Ovary (tissue), 9 donors: ENCODE results near the gene SPDEF. TPM values are rescaled to one million over a fixed set of nuclear protein-coding genes. Genes with fewer than 3 reads are reported as not detected.

ENCODE experiments used
- DNase-seq, 5 donors: peaks; one replicate each; pipeline ENCODE4 v3.0.0-alpha.2; 2019 to 2020
- H3K27ac ChIP-seq, 2 donors: fragments of 200-600 bp; one replicate each; pipeline versions ENCODE4 v1.5.1 to v1.8.0; 2019 to 2022
- H3K27me3 ChIP-seq: fragments of 200-600 bp; one replicate; pipeline ENCODE4 v1.8.0; 2022
- H3K36me3 ChIP-seq: fragments of 200-600 bp; sonication (generic); one replicate; pipeline ENCODE4 v1.5.1; 2019
- H3K4me1 ChIP-seq: one replicate; pipeline ENCODE4 v1.8.1; 2013; ENCODE audit warnings: mild to moderate bottlenecking, moderate library complexity; ENCODE audit not compliant: insufficient read depth
- H3K4me3 ChIP-seq: fragments of 200-600 bp; sonication (generic); one replicate; pipeline ENCODE4 v1.5.1; 2017
- H3K9me3 ChIP-seq, 2 donors: fragments of 200-600 bp in 1 of 2; sonication (generic) in 1 of 2; one replicate each; pipeline versions ENCODE4 v1.5.1 to v1.8.1; 2013 to 2019; ENCODE audit warnings: mild to moderate bottlenecking in 1 of 2, moderate library complexity in 1 of 2
- CTCF ChIP-seq, 3 donors: fragments of 450-650 bp in 2 of 3; fragments of 200-600 bp in 1 of 3; IDR thresholded peaks; one replicate each; pipeline versions ENCODE4 v1.5.1 to v1.8.0; 2016 to 2022; ENCODE audit warnings: antibody characterized with exemption in 3 of 3, mild to moderate bottlenecking in 1 of 3
- EP300 ChIP-seq: sonication (generic); formaldehyde crosslinking; IDR thresholded peaks from one replicate; pipeline ENCODE4 v1.6.1; 2017; ENCODE audit warnings: antibody characterized with exemption
- POLR2A ChIP-seq: fragments of 450-650 bp; IDR thresholded peaks from one replicate; pipeline ENCODE4 v1.6.1; 2017; ENCODE audit warnings: antibody characterized with exemption, mild to moderate bottlenecking, moderate library complexity
- WGBS, 3 donors: extraction: QIAGEN DNeasy Blood & Tissue Kit in 1 of 3; methylation state at CpG; one replicate each; pipeline versions ENCODE4 v1.1.5 to v1.1.7; 2013 to 2017; 5-methylcytosine and 5-hydroxymethylcytosine counted together
- intact Hi-C, 4 donors: fragments of 100-400 bp; cut with DNase I; formaldehyde crosslinking; loops; one replicate each; pipeline versions ENCODE4 v1.11.0 to v1.15.1; 2022 to 2023
- polyA plus RNA-seq, 2 donors: library from polyadenylated mRNA; stranded (reverse); fragments of 200-250 nt in 1 of 2; fragments of 350-450 nt in 1 of 2; fragmentation: Illumina TruSeq in 1 of 2; extraction: RNeasy Lipid Tissue Mini Kit (QIAGEN cat#74804) in 1 of 2; gene quantifications; one replicate each; pipeline ENCODE4 v1.2.3, GENCODE V29; 2013 to 2014
- total RNA-seq, 7 donors: library from RNA; depleted of rRNA in 2 of 7; stranded (reverse); fragments of >200 nt in 2 of 7; fragmentation: NEBNext Ultra II Directional in 3 of 7; extraction: Animal tissue kit (Norgen Biotek cat#: 25700) in 3 of 7; gene quantifications; one replicate each; pipeline versions ENCODE4 v1.1.0 to v1.2.4, GENCODE V29; 2016 to 2023
- donor health status: DM: no; HTN: no; CAD: no; lungs with moderate emphysema.
- donor health status: DM: no; HTN: no; CAD: no.
- donor health status: Bipolar disorder and iron deficiency.
- donor health status: DM: yes; HTN: yes; CAD: no.
- donor health status: DM: no; HTN: no; CAD: no.
- donor health status: DM: yes; HTN: yes; CAD: no.

SPDEF gene
- total and polyA plus RNA-seq, 9 donors = 0.11 to 1.6 (median 0.56) TPM; not detected in 3

DNA sequence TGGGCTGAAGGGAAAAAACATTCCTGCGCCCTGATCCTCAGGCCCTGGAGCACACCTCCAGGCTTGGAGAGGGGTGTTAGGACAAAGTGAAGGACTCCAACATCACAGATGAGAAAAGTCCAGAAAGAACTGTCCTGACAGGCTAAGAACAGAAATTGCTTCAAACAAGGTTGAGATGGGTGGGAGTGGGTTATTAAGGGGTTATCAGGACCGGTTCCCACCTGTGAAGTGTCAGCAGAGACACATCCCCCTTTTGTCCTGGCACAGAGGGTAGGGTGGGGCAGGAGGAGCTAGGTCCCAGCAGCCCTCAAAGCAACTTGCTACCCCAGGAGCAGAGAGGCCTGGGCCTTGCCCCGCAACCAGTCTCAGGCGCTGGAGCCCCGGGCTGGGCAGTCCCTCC, 3.5 kb downstream of the SPDEF start:
- TF ChIP-seq EP300 (no peak), CTCF (IDR thresholded peaks at IDR 0.05) (no peak), POLR2A (no peak)
- Histone ChIP-seq H3K27me3 (no peaks in the 10 kb centered on the region), H3K4me1 (no peaks in the 10 kb centered on the region), H3K9me3 (no peaks in the 10 kb centered on the region), H3K36me3 (no peaks in the 10 kb centered on the region), H3K27ac (no peak overlapping the region), H3K4me3 (no peak overlapping the region)
- intact Hi-C loops = no loop called here
- DNase-seq = no peak
- WGBS, 3 donors = 79 to 88% (median 87%) methylated on average over 5 of the region's 5 CpGs

- 91 to 93% (median 92%) methylated on average over 8 of the region's 8 CpGs for WGBS, 3 donors
- H3K27ac ChIP-seq = no peak overlapping the region
- no peaks in the 10 kb centered on the region for H3K27me3 ChIP-seq
- H3K9me3 ChIP-seq = no peaks in the 10 kb centered on the region
- H3K4me1 ChIP-seq = no peaks in the 10 kb centered on the region
- H3K36me3 ChIP-seq = no peaks in the 10 kb centered on the region
- DNase-seq = no peak
- intact Hi-C loops = no loop called here
- TF ChIP-seq EP300 (no peak), POLR2A (no peak), CTCF (IDR thresholded peaks at IDR 0.05) (no peak)
- no peak overlapping the region for H3K4me3 ChIP-seq
Measured at GRCh38 chr6:34551720-34552119, 4.4 kb downstream of the SPDEF start.

DNA sequence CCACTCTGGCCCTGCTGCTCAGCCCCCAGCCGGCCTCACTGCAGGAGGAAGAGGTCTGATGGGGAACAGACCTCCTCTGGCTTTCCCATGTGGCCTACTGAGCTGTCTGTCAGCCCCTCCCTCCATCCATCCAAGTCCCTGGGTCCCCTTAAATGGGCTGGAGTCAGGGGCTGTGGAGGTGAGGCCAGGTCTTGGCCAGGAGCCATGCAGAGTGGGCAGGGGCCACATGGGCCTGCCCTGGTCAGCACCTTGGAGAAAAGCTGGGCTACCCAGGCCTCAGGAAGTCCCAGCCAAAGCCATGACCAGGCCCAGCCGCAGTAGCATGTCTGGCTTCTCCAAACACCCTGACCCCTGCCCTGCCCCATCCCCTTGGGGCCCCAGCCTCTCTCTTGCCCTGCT, 6.3 kb downstream of the SPDEF start:
- intact Hi-C loops = no loop called here
- 77 to 83% (median 78%) methylated on average over 2 of the region's 2 CpGs for WGBS, 3 donors

GRCh38 chr6:34549026-34549803, 6.9 kb downstream of the SPDEF start:
- no peak for DNase-seq
- Histone ChIP-seq H3K4me3 (no peak overlapping the region), H3K9me3 (no peaks in the 10 kb centered on the region), H3K4me1 (no peaks in the 10 kb centered on the region), H3K27ac (no peak overlapping the region), H3K36me3 (no peaks in the 10 kb centered on the region), H3K27me3 (no peaks in the 10 kb centered on the region)
- no peak for TF ChIP-seq POLR2A
- TF ChIP-seq CTCF (IDR thresholded peaks at IDR 0.05) = no peak
- TF ChIP-seq EP300 = no peak
- 85 to 91% (median 85%) methylated on average over 12 to 16 of the region's 16 CpGs for WGBS, 3 donors
- intact Hi-C loops = no loop called here

More for the DNA sequence above, 6.3 kb downstream of the SPDEF start:
- Histone ChIP-seq H3K4me3 (no peak overlapping the region), H3K9me3 (no peaks in the 10 kb centered on the region), H3K4me1 (no peaks in the 10 kb centered on the region), H3K27ac (no peak overlapping the region), H3K27me3 (no peaks in the 10 kb centered on the region), H3K36me3 (no peaks in the 10 kb centered on the region)
- DNase-seq = no peak
- TF ChIP-seq CTCF (IDR thresholded peaks at IDR 0.05) (no peak), EP300 (no peak), POLR2A (no peak)
